ENCODE results near the gene SPINT1.
"Not testable (repeated sequence)": the region's sequence is repeated elsewhere in the genome, so short reads cannot be mapped to it uniquely, and the experiment has no call there.

GRCh38 chr15:40861147-40861546, 17.3 kb downstream of the SPINT1 start:
- not testable (repeated sequence) for TF ChIP-seq YY1 (IDR thresholded peaks at IDR 0.05; ENCODE audit: insufficient read depth, insufficient read length); ZNF274 (IDR thresholded peaks at IDR 0.05; ENCODE audit: low read depth, low read length); SUZ12 (IDR thresholded peaks at IDR 0.05; ENCODE audit: extremely low read depth, insufficient read depth, insufficient read length)
